Measurements from ENCODE around the gene PRKX. TPM values are rescaled to one million over a fixed set of nuclear protein-coding genes. Genes with fewer than 3 reads are reported as not detected.

Gene PRKX
- total RNA-seq, 1 experiment from 2014 or later = 20.5 TPM

- intact Hi-C loops (cut with micrococcal nuclease; ENCODE audit: unreplicated experiment) = no loop called here
- ATAC-seq = no peak
- TF ChIP-seq, protein P1, sequence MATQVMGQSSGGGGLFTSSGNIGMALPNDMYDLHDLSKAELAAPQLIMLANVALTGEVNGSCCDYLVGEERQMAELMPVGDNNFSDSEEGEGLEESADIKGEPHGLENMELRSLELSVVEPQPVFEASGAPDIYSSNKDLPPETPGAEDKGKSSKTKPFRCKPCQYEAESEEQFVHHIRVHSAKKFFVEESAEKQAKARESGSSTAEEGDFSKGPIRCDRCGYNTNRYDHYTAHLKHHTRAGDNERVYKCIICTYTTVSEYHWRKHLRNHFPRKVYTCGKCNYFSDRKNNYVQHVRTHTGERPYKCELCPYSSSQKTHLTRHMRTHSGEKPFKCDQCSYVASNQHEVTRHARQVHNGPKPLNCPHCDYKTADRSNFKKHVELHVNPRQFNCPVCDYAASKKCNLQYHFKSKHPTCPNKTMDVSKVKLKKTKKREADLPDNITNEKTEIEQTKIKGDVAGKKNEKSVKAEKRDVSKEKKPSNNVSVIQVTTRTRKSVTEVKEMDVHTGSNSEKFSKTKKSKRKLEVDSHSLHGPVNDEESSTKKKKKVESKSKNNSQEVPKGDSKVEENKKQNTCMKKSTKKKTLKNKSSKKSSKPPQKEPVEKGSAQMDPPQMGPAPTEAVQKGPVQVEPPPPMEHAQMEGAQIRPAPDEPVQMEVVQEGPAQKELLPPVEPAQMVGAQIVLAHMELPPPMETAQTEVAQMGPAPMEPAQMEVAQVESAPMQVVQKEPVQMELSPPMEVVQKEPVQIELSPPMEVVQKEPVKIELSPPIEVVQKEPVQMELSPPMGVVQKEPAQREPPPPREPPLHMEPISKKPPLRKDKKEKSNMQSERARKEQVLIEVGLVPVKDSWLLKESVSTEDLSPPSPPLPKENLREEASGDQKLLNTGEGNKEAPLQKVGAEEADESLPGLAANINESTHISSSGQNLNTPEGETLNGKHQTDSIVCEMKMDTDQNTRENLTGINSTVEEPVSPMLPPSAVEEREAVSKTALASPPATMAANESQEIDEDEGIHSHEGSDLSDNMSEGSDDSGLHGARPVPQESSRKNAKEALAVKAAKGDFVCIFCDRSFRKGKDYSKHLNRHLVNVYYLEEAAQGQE (IDR thresholded peaks at IDR 0.05; ENCODE audit: insufficient read depth in 1 of 2, low read depth in 2 of 2, low read length in 1 of 2) = no peak
- TF ChIP-seq POLR2AphosphoS5 (IDR thresholded peaks at IDR 0.05; ENCODE audit: low read depth, low read length) = no peak
- no peak for TF ChIP-seq TCF7L2 (IDR thresholded peaks at IDR 0.05; ENCODE audit: low read depth, low read length)
- TF ChIP-seq, protein P2, sequence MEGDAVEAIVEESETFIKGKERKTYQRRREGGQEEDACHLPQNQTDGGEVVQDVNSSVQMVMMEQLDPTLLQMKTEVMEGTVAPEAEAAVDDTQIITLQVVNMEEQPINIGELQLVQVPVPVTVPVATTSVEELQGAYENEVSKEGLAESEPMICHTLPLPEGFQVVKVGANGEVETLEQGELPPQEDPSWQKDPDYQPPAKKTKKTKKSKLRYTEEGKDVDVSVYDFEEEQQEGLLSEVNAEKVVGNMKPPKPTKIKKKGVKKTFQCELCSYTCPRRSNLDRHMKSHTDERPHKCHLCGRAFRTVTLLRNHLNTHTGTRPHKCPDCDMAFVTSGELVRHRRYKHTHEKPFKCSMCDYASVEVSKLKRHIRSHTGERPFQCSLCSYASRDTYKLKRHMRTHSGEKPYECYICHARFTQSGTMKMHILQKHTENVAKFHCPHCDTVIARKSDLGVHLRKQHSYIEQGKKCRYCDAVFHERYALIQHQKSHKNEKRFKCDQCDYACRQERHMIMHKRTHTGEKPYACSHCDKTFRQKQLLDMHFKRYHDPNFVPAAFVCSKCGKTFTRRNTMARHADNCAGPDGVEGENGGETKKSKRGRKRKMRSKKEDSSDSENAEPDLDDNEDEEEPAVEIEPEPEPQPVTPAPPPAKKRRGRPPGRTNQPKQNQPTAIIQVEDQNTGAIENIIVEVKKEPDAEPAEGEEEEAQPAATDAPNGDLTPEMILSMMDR (IDR thresholded peaks at IDR 0.05) = no peak
- no peak for TF ChIP-seq SIN3A (IDR thresholded peaks at IDR 0.05; ENCODE audit: borderline replicate concordance, insufficient read depth, low read depth, low read length)
- no TSS peak for BruUV-seq (replicated peaks)
- H3K27me3 ChIP-seq (ENCODE audit: control insufficient read depth, insufficient read depth, low read length) = no peaks in the 10 kb centered on the region
- no peak for DNase-seq (ENCODE audit: low read depth, low spot score)
- H3K4me3 ChIP-seq (ENCODE audit: low read depth in 2 of 2, low read length in 2 of 2) = no peak overlapping the region
- CTCF ChIA-PET = no interaction called here
- in situ Hi-C loops (cut with HindIII; ENCODE audit: low pct_unique_long_range_greater_than_20kb, low sequenced_read_pairs) = no loop called here
- H3K36me3 ChIP-seq (ENCODE audit: control insufficient read depth, insufficient read depth, low read length) = no peaks in the 10 kb centered on the region
- H3K27ac ChIP-seq (ENCODE audit: low read length) = no peak overlapping the region
- POLR2A ChIA-PET = no interaction called here
- no peaks in the 10 kb centered on the region for H3K9me3 ChIP-seq (ENCODE audit: control insufficient read depth, insufficient read depth, low read depth, low read length)
- H3K4me1 ChIP-seq (ENCODE audit: control insufficient read depth, insufficient read depth, low read length) = no peaks in the 10 kb centered on the region
These were observed 136.5 kb downstream of the PRKX start for GRCh38 chrX:3576886-3577501.

- no peaks in the 10 kb centered on the region for H3K36me3 ChIP-seq (ENCODE audit: control insufficient read depth, insufficient read depth, low read length)
- ChIA-PET CTCF (no interaction called here), POLR2A (no interaction called here)
- no peaks in the 10 kb centered on the region for H3K27me3 ChIP-seq (ENCODE audit: control insufficient read depth, insufficient read depth, low read length)
- intact Hi-C loops (cut with micrococcal nuclease; ENCODE audit: unreplicated experiment) = no loop called here
- H3K9me3 ChIP-seq (ENCODE audit: control insufficient read depth, insufficient read depth, low read depth, low read length) = no peaks in the 10 kb centered on the region
- H3K4me3 ChIP-seq (ENCODE audit: low read depth in 2 of 2, low read length in 2 of 2) = no peak overlapping the region
- ATAC-seq = no peak
- H3K27ac ChIP-seq (ENCODE audit: low read length) = no peak overlapping the region
- no peak for DNase-seq (ENCODE audit: low read depth, low spot score)
- BruUV-seq (replicated peaks) = no TSS peak
- in situ Hi-C loops (cut with HindIII; ENCODE audit: low pct_unique_long_range_greater_than_20kb, low sequenced_read_pairs) = no loop called here
- no peaks in the 10 kb centered on the region for H3K4me1 ChIP-seq (ENCODE audit: control insufficient read depth, insufficient read depth, low read length)
- TF ChIP-seq SIN3A (IDR thresholded peaks at IDR 0.05; ENCODE audit: borderline replicate concordance, insufficient read depth, low read depth, low read length) = no peak
- TF ChIP-seq, protein P2 (IDR thresholded peaks at IDR 0.05) = no peak
- no peak for TF ChIP-seq POLR2AphosphoS5 (IDR thresholded peaks at IDR 0.05; ENCODE audit: low read depth, low read length)
- TF ChIP-seq, protein P1 (IDR thresholded peaks at IDR 0.05; ENCODE audit: insufficient read depth in 1 of 2, low read depth in 2 of 2, low read length in 1 of 2) = no peak
- no peak for TF ChIP-seq TCF7L2 (IDR thresholded peaks at IDR 0.05; ENCODE audit: low read depth, low read length)
These were observed 145.8 kb downstream of the PRKX start for GRCh38 chrX:3567686-3568085.
